HCT116 (cell line): Measurements from ENCODE around the gene UPF1. TPM values are rescaled to one million over a fixed set of nuclear protein-coding genes. Genes with fewer than 3 reads are reported as not detected.

ENCODE experiments used
- ATAC-seq: fragments of 200-7000 bp; cut with Tn5 transposase; 2 replicates; pipeline ENCODE4 v1.9.1; 2020; ENCODE audit warnings: mild to moderate bottlenecking, moderate library complexity
- BruUV-seq: library from RNA; stranded (reverse); fragments of 400-500 nt; replicated peaks from 2 replicates; lab custom pipeline; 2021; lab: Mats Ljungman, UMichigan
- CTCF ChIA-PET: fragments of 300-600 bp; sonication (Branson Sonifier 250); formaldehyde crosslinking; loops from one replicate; lab custom pipeline; 2021; ENCODE audit warnings: antibody characterized with exemption; lab: Charles Lee
- POLR2A ChIA-PET: fragments of 300-600, 350-600 bp; sonication (Branson Sonifier 250); formaldehyde crosslinking; loops from one replicate; lab custom pipeline; 2021; ENCODE audit warnings: antibody characterized with exemption; lab: Charles Lee
- RAD21 ChIA-PET, 2 experiments: fragments of 300-600 bp; sonication (Branson Sonifier 250); formaldehyde crosslinking; loops; one replicate each; lab custom pipeline; 2023; ENCODE audit warnings: low total read pairs in 2 of 2; ENCODE audit not compliant: uncharacterized antibody in 2 of 2, unreplicated experiment in 2 of 2, low non-redundant PET in 1 of 2; lab: Charles Lee
- DNase-seq: peaks from one replicate; pipeline ENCODE4 v3.0.0-alpha.2; 2010; ENCODE audit warnings: low read depth, low spot score
- H2AFZ ChIP-seq: fragments of 200-600 bp; shearing (Covaris generic), sonication (generic); 2 replicates; pipeline ENCODE4 v1.6.1; 2017; ENCODE audit warnings: low read depth, mixed run types, mixed read lengths, antibody characterized with exemption, low read length; ENCODE audit not compliant: poor library complexity, severe bottlenecking
- H3K27ac ChIP-seq: 2 replicates; pipeline ENCODE4 v1.5.1; 2012; ENCODE audit warnings: low read depth, low read length
- H3K27me3 ChIP-seq: fragments of 200-600 bp; sonication (generic); 2 replicates; pipeline ENCODE4 v1.6.1; 2016; ENCODE audit warnings: mixed run types, low read length, mixed read lengths; ENCODE audit not compliant: insufficient read depth
- H3K36me3 ChIP-seq, 2 experiments: fragments of 200-500 bp in 1 of 2; fragments of 200-600 bp in 1 of 2; sonication (Bioruptor generic) in 1 of 2; sonication (generic) in 1 of 2; 2 replicates each; pipeline versions ENCODE4 v1.5.1 to v1.6.1; 2014 to 2016; ENCODE audit warnings: low read length in 2 of 2, inconsistent platforms in 1 of 2, mixed read lengths in 1 of 2, mixed run types in 1 of 2; ENCODE audit not compliant: insufficient read depth in 2 of 2, control insufficient read depth in 1 of 2
- H3K4me1 ChIP-seq, 2 experiments: fragments of 200-600 bp in 1 of 2; sonication (generic) in 1 of 2; 2 replicates each; pipeline versions ENCODE4 v1.5.1 to v1.6.1; 2012 to 2017; ENCODE audit warnings: low read length in 2 of 2, inconsistent platforms in 1 of 2, mild to moderate bottlenecking in 1 of 2, mixed read lengths in 1 of 2, mixed run types in 1 of 2, moderate library complexity in 1 of 2; ENCODE audit not compliant: insufficient read depth in 2 of 2, control insufficient read depth in 1 of 2
- H3K4me2 ChIP-seq: fragments of 200-600 bp; sonication (generic); 2 replicates; pipeline ENCODE4 v1.6.1; 2017; ENCODE audit warnings: mixed run types, low read length, mixed read lengths
- H3K4me3 ChIP-seq, 2 experiments: fragments of 200-600 bp in 1 of 2; sonication (generic) in 1 of 2; replicated peaks in 1 of 2; 2 replicates each; pipeline ENCODE4 v1.5.1; 2011 to 2016; ENCODE audit warnings: low read length in 2 of 2, control low read depth in 1 of 2, low read depth in 1 of 2, mild to moderate bottlenecking in 1 of 2, mixed read lengths in 1 of 2, mixed run types in 1 of 2
- H3K79me2 ChIP-seq: fragments of 200-600 bp; sonication (generic); 2 replicates; pipeline ENCODE4 v1.6.1; 2017; ENCODE audit warnings: mild to moderate bottlenecking, mixed run types, low read length, moderate library complexity, mixed read lengths; ENCODE audit not compliant: insufficient read depth
- H3K9ac ChIP-seq: fragments of 200-600 bp; sonication (generic); 2 replicates; pipeline ENCODE4 v1.6.1; 2016; ENCODE audit warnings: low read length, mixed read lengths
- H3K9me2 ChIP-seq: fragments of 200-600 bp; sonication (generic), shearing (Covaris generic); 2 replicates; pipeline ENCODE4 v1.6.1; 2017; ENCODE audit warnings: mixed run types, mild to moderate bottlenecking, moderate library complexity; ENCODE audit not compliant: insufficient read depth
- H3K9me3 ChIP-seq, 2 experiments: fragments of 200-500 bp in 1 of 2; fragments of 200-600 bp in 1 of 2; sonication (Bioruptor generic) in 1 of 2; sonication (generic) in 1 of 2; 2 replicates each; pipeline ENCODE4 v1.6.1; 2014 to 2017; ENCODE audit warnings: low read length in 2 of 2, mixed read lengths in 2 of 2, inconsistent platforms in 1 of 2, low read depth in 1 of 2, mild to moderate bottlenecking in 1 of 2, mixed run types in 1 of 2, moderate library complexity in 1 of 2; ENCODE audit not compliant: control insufficient read depth in 1 of 2, insufficient read depth in 1 of 2
- H4K20me1 ChIP-seq: fragments of 200-600 bp; sonication (generic), shearing (Covaris generic); 2 replicates; pipeline ENCODE4 v1.6.1; 2017; ENCODE audit warnings: mixed run types, mild to moderate bottlenecking, moderate library complexity; ENCODE audit not compliant: insufficient read depth
- CTCF ChIP-seq, 3 experiments: fragments of 200-600 bp in 1 of 3; sonication (generic) in 1 of 3; IDR thresholded peaks in 2 of 3; conservative IDR thresholded peaks in 1 of 3; 2 replicates each; pipeline ENCODE4 v1.5.1; 2012 to 2017; ENCODE audit warnings: low read depth in 2 of 3, low read length in 2 of 3, antibody characterized with exemption in 1 of 3, borderline replicate concordance in 1 of 3, control low read depth in 1 of 3, mild to moderate bottlenecking in 1 of 3, mixed read lengths in 1 of 3, mixed run types in 1 of 3, moderate library complexity in 1 of 3; ENCODE audit not compliant: insufficient read depth in 1 of 3
- ELF1 ChIP-seq: IDR thresholded peaks from 2 replicates; pipeline ENCODE4 v1.6.1; 2012; ENCODE audit warnings: low read depth, borderline replicate concordance
- EZH2 ChIP-seq: fragments of 200-600 bp; sonication (generic); IDR thresholded peaks from 2 replicates; pipeline ENCODE4 v1.6.1; 2017; ENCODE audit warnings: antibody characterized with exemption, mixed run types
- EZH2phosphoT487 ChIP-seq: fragments of 200-600 bp; IDR thresholded peaks from 2 replicates; pipeline ENCODE4 v1.6.1; 2018; ENCODE audit warnings: antibody characterized with exemption, borderline replicate concordance
- JUND ChIP-seq: IDR thresholded peaks from 2 replicates; pipeline ENCODE4 v1.6.1; 2012
- ZNF274 ChIP-seq: fragments of 200-500 bp; sonication (Bioruptor generic); IDR thresholded peaks from 2 replicates; pipeline ENCODE4 v1.6.1; 2014; ENCODE audit warnings: mild to moderate bottlenecking, low read depth, low read length, inconsistent platforms
- intact Hi-C: fragments of 100-400 bp; cut with micrococcal nuclease; formaldehyde crosslinking; loops from 2 replicates; pipeline ENCODE4 v1.10.0; 2022
- total RNA-seq: library from RNA; stranded (reverse); gene quantifications from one replicate; pipeline ENCODE4 v1.2.1, GENCODE V29; 2021; ENCODE audit not compliant: unreplicated experiment
- TF ChIP-seq, protein P1 (sequence below): IDR thresholded peaks from 2 replicates; pipeline ENCODE4 v1.6.1; 2012

The UPF1 gene
- total RNA-seq, 1 experiment from 2014 or later: 78.5 TPM

GRCh38 chr19:18861235-18861634, 29.5 kb downstream of the UPF1 start:
- no peaks in the 10 kb centered on the region for H4K20me1 ChIP-seq
- peaks cover 61 to 80% of the 10 kb centered on the region in 2 experiments for H3K36me3 ChIP-seq

More at GRCh38 chr19:18861235-18861634, 29.5 kb downstream of the UPF1 start:
- Histone ChIP-seq H3K4me1 (peaks cover 0 to under 1% of the 10 kb centered on the region in 2 experiments; a peak in 1 of 4 replicates), H3K27me3 (no peaks in the 10 kb centered on the region), H3K9ac (no peak overlapping the region), H2AFZ (no peak overlapping the region)
- no TSS peak for BruUV-seq
- intact Hi-C loops: no loop called here
- ATAC-seq (no peak), DNase-seq (no peak)
- RAD21 ChIA-PET: no interaction called here
- no peak for TF ChIP-seq EZH2
- TF ChIP-seq ZNF274: no peak
- TF ChIP-seq, protein P1, sequence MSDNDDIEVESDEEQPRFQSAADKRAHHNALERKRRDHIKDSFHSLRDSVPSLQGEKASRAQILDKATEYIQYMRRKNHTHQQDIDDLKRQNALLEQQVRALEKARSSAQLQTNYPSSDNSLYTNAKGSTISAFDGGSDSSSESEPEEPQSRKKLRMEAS: no peak
- TF ChIP-seq EZH2phosphoT487: no peak
- no peak for TF ChIP-seq JUND
- TF ChIP-seq ELF1: no peak
- no peak for TF ChIP-seq CTCF (IDR thresholded peaks at IDR 0.05 in 2 of 3, conservative IDR thresholded peaks at IDR 0.05 in 1 of 3; ENCODE audit: borderline replicate concordance in 1 of 3, insufficient read depth in 1 of 3, low read depth in 2 of 3, low read length in 2 of 3)
- TF ChIP-seq, all 23 proteins: peak for 0
- POLR2A ChIA-PET: interaction anchor here (0.6 kb wide), 1 partner anchor 188 kb away, joined by 3 read pairs; no protein-coding TSS in a partner anchor
- H3K79me2 ChIP-seq: peaks cover 33% of the 10 kb centered on the region; the same call in 1 of the 2 replicates
- no peak overlapping the region for H3K4me2 ChIP-seq
- CTCF ChIA-PET: no interaction called here
- no peaks in the 10 kb centered on the region for H3K9me2 ChIP-seq
- no peak overlapping the region for H3K27ac ChIP-seq
- H3K9me3 ChIP-seq: no peaks in the 10 kb centered on the region
- H3K4me3 ChIP-seq: no peak overlapping the region
